Measurements from ENCODE around the gene ING3.

ING3 gene

DNA sequence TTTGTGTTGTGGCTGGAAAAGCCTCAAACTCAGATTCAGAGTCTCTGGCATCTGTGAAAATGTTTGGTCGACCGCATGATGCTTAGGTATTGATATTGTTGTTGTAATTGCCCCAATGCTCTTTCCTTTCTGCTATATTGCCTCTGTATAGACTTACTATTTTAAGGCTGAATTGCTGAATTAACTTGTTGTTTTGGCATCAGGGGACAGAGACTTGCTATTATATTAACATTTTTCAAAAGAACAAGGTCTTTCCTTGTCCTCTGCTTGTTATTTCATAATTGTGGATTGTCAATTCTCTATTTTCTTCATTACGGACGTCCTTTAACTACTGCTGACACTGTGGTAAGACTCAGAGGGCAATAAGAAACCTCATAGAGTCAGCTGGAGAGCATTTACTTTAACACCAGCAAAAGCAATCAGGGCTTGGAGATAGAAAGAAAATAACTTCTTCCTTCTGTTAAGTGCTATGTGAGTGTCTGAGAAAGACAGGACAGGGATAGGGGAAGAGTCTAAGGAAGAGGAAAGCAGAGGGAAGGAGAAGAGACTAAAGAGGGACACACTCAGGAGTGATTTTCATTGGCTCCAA is 55.5 kb downstream of the ING3 start:
- no peak for DNase-seq

DNA sequence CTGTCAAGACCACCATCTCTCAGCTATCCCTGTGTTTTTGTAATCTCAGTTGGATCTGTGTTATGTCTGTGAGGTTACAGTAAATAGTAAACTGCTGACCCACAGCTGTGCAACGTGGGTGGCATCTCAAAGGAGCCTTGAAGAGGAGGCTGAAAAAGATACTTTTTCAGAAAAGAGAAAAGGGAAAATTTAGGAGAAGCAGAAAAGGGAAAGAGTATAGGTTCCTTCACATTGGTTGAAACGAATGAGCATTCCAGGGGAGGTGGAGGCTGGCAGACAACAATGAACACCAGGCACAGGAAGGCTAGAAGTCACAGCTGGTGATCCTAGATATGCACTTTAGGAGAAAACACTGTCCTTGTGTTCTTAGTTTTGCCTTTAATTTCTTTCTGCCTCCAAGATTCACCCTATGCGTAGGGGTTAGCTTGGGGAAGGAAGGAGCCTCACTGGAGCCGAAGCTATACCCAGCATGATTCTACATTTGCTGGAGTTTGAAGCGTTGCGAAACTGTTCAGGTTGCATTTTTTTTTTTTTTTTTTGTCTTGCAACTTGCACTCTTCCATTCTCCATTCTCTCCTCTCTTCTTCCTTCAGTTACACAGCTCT is 56.2 kb downstream of the ING3 start:
- DNase-seq: no peak

DNA sequence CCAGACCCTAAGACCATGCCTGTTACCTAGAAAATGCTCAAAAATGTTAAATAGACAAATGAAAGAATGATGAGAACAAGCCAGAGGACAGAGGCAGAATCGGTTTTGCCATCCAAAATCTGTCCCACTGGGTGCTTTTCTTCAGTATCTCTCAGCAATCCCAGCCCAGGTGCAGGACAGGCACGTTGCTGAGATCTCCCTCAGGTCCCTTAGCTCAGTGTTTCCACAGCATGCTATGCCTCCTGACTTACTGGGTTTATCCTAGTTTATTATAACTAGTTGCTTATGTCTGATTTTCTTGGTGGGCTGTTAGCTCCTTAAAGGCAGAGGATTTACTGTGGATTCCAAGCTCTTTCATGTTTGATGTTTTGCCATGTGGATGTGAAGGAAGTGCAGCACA is 58.2 kb downstream of the ING3 start:
- no peak for DNase-seq

GRCh38 chr7:121011401-121011800 is 60.8 kb downstream of the ING3 start:
- DNase-seq: no peak

DNA sequence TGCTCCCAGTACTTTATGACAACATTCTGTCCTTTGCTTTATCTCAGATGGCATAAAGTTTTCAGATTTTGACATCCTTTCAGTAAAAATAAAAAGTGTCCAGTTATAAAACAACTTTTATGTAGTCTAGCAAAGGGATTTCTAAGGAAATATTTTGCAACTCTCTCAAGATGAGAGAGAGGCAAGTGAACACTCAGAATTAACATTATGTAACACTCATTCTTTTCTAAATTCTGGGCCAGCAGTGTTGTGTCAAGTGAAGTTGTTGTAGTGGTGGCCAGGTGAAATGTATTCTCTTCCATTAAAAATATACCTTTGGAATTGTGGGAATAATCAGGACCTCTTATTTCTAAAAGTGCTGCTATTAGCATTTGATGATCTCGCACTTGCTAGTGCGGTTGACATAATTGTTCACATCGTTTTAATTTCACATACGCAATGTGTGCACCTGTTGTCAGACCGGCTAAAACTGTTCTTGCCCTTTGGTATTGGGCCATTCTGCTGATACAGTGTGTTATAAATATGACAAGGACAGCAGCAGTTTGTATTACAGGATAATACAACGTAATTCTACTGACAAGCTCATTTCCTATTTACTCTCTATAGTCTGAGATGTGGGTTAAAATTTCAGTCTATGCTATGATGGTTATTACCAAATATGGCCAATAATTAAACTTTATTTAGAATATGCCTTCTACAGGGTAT is 61.7 kb downstream of the ING3 start:
- no peak for DNase-seq

DNA sequence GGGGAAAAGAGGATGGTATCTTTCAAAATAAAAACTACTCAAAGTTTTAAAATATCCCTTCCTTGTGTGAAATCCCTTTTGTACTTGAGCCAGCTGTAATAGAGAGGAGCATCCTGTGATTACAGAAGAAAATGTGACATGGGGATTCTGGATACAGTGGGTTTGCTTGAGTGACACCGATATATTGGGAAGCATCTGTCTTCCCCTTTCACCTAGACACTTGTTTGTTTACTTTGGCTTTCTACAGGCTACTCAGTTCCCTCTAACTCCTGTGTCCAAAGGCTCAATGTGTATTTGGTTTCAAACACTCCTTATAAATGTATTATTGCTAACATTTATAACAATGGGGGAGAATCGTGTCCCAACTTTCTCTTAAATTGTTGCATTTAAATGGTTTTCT is 62.3 kb downstream of the ING3 start:
- DNase-seq: no peak

DNA sequence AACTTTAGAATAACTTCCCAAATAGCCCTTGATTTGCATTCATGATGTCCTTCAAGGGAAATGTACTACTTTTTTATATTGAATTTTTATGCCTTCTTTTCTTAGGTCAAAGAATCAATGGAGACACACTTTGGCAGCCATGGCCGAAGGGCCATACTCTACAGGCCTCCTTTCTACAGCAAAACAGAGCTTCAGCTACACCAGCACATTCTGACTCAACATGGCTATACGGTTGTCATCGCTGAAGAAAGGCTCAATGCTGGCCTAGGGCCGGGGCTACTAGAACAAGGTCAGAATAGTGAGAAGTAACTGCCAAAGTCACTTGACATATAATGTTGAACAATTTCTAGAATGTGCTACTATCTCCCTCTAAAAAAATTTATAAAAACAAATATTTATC is 65.0 kb downstream of the ING3 start:
- no peak for DNase-seq

DNA sequence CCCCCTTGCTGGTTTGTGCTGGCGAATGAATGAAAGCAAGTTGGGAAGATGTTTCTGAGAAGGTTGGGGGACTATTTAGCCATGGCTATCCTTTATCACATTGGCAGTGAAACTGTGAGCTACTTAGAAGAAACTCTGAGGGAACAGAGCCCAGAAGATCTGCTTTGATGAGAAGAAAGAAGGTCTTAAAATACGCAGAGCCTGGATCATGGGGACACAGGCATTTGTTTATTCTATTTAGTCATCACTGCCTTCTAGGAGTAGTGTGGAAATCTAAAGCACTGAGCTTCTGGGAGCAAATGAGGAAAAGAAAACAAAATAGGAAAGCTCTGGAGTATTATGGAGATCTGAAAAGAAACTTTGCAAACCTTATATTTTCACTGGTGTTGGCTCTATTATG is 66.4 kb downstream of the ING3 start:
- DNase-seq: no peak

DNA sequence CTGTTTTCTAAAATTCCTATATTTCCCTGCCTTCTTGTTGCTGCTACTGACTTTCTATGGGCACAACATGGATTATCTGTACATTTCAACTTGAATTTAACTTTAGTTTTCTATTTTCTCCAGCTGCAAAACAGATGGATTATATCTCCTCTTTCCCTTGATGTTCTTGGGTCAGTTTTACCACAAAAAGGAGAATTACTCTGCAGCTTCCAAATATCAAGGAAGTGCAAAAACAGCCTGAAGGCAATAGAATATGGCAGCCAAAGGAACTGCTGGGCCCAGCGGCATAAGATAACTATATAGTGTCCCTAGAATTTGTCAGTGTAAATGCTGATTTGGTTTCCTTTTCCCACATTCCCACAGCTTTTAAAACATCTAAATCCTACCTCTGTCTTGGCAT is 67.0 kb downstream of the ING3 start:
- DNase-seq: no peak

- DNase-seq: no peak
These were observed 68.4 kb downstream of the ING3 start for GRCh38 chr7:121019018-121019417.

- DNase-seq: no peak
These were observed 69.8 kb downstream of the ING3 start for GRCh38 chr7:121020249-121020988.

DNA sequence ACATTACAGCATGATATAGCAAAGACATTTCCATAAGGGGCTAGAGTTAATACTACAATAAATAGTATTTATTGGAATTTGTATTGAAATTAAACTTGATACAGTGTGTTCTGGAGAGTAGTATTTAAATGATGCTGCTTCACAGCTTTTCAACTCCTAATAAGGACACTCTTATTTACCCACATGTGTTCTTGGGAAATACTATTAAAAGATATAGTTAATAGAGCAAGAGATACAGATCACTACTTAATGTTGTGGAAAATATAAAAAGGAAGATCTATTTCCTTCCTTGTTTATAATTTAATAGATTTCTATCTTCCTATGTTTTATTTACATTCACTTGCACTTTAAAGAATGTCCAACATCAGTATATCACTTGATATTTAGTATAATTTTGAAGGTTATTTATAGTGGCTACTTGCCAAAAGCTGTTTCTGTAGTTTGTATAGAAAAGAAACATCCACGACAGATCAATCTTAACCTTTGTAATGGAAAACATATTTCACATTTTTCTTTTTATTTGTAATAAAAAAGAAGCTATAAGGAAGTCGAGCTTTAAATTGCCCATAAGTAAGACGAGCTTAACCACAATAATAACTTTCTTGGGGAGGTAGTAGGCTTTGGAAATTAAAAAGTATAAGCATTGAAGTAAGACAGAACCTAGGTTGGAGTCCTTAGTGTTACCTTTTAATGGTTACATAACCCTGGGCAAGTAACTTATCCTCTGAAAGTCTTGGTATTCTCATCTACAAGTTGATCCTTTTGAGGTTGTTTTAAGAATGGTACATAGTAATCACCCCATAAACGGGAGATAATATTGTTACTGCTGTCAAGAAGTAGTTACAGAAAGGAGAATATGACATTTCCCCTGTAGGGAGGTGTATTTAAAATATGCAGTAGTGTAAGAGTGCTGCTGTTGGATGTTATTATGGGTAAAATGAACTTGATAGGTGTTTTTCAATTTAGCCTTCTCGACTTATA is 70.7 kb downstream of the ING3 start:
- no peak for DNase-seq

DNA sequence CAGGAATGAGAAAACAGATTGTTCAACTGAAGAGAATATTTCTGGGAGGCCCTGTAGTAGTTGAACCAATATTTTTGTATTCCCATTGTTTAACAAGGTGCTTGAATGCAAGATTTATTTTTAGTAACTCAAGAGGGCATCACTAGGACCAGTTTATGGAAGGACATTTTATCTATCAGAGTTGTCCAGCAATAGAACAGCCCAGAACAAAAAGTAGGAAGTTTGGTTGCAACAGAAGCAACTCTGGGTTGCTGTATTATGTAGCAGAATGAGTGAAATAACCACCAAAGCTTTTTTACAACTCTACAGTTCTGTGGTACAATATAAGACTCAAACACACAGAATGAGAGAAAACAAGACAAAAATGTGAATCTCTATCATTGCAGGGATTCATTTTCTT is 72.6 kb downstream of the ING3 start:
- no peak for DNase-seq

GRCh38 chr7:121023683-121024511 is 73.3 kb downstream of the ING3 start:
- DNase-seq: no peak

- DNase-seq: no peak
These were observed 74.0 kb downstream of the ING3 start for GRCh38 chr7:121024611-121025010.

GRCh38 chr7:121026159-121026558 is 75.6 kb downstream of the ING3 start:
- DNase-seq: no peak

DNA sequence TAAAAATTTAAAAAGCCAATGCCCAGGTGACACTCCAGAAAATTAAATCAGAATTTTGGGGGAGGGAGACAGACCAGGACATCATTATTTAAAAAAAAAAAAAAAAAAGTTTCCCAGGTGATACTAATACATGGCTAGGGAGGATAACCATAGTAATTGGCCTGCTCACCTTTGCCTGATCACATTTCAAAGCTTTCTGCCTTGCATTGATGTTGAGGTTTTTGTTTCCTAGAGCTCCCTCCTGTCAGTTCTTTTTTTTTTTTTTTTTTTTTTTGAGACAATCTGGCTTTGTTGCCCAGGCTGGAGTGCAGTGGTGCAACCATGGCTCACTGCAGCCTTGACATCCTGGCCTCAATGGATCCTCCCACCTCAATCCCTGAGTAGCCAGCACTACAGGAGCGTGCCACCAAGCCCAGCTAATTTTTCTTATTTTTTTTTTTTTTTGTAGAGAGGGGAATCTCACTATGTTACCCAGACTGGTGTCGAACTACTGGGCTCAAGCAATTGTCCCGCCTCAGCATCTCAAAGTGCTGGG is 76.1 kb downstream of the ING3 start:
- DNase-seq: no peak

Data from NCI-H524 (cell line).